Fibroblast of lung (primary cell): Measurements from ENCODE around the gene BECN2. TPM values are rescaled to one million over a fixed set of nuclear protein-coding genes. Genes with fewer than 3 reads are reported as not detected.

Source experiments
- DNase-seq, 2 donors: peaks; one replicate each; pipeline versions ENCODE4 v3.0.0 to v3.0.0-alpha.2; 2010; ENCODE audit warnings: low read depth in 2 of 2
- H2AFZ ChIP-seq: 2 replicates; pipeline ENCODE4 v1.5.1; 2012; ENCODE audit warnings: low read length, control low read depth, inconsistent platforms
- H3K27ac ChIP-seq: 2 replicates; pipeline ENCODE4 v1.5.1; 2011; ENCODE audit warnings: low read length, control low read depth; ENCODE audit not compliant: insufficient read depth
- H3K27me3 ChIP-seq: 2 replicates; pipeline ENCODE4 v1.5.1; 2011; ENCODE audit warnings: mild to moderate bottlenecking, low read length; ENCODE audit not compliant: control insufficient read depth, insufficient read depth
- H3K36me3 ChIP-seq: 2 replicates; pipeline ENCODE4 v1.5.1; 2011; ENCODE audit warnings: low read length; ENCODE audit not compliant: control insufficient read depth, insufficient read depth
- H3K4me1 ChIP-seq: 2 replicates; pipeline ENCODE4 v1.5.1; 2011; ENCODE audit warnings: low read length; ENCODE audit not compliant: control insufficient read depth, insufficient read depth; ENCODE audit errors: extremely low read depth
- H3K4me2 ChIP-seq: 2 replicates; pipeline ENCODE4 v1.5.1; 2011; ENCODE audit warnings: low read length, control low read depth; ENCODE audit not compliant: insufficient read depth; ENCODE audit errors: extremely low read depth
- H3K4me3 ChIP-seq, 4 experiments: fragments of 200-600 bp in 1 of 4; sonication (generic) in 1 of 4; replicated peaks in 1 of 4; 2 replicates each; pipeline ENCODE4 v1.5.1; 2011 to 2016; ENCODE audit warnings: low read length in 4 of 4, low read depth in 3 of 4, mild to moderate bottlenecking in 3 of 4, control low read depth in 2 of 4, inconsistent platforms in 1 of 4, mixed read lengths in 1 of 4; ENCODE audit not compliant: insufficient read depth in 1 of 4; ENCODE audit errors: control extremely low read depth in 1 of 4
- H3K79me2 ChIP-seq: 2 replicates; pipeline ENCODE4 v1.5.1; 2012; ENCODE audit warnings: mild to moderate bottlenecking, low read length, inconsistent platforms; ENCODE audit not compliant: control insufficient read depth, insufficient read depth
- H3K9ac ChIP-seq: 2 replicates; pipeline ENCODE4 v1.5.1; 2011; ENCODE audit warnings: mild to moderate bottlenecking, low read length, control low read depth; ENCODE audit not compliant: insufficient read depth
- H3K9me3 ChIP-seq: 2 replicates; pipeline ENCODE4 v1.5.1; 2012; ENCODE audit warnings: low read depth, low read length; ENCODE audit not compliant: control insufficient read depth, insufficient read depth
- H4K20me1 ChIP-seq: 2 replicates; pipeline ENCODE4 v1.5.1; 2011; ENCODE audit warnings: low read length; ENCODE audit not compliant: control insufficient read depth, insufficient read depth; ENCODE audit errors: extremely low read depth
- EZH2 ChIP-seq: IDR thresholded peaks from 2 replicates; pipeline ENCODE4 v1.5.1; 2012; ENCODE audit warnings: low read length, control low read depth, mild to moderate bottlenecking; ENCODE audit errors: missing control alignments
- polyA minus RNA-seq: library from RNA; depleted of rRNA, polyadenylated mRNA; stranded (reverse); fragments of >200 nt; gene quantifications from 2 replicates; pipeline ENCODE4 v1.2.3, GENCODE V29; 2011; ENCODE audit warnings: low replicate concordance
- polyA plus RNA-seq, 2 donors: library from polyadenylated mRNA; depleted of rRNA in 1 of 2; stranded (reverse) in 1 of 2; unstranded in 1 of 2; fragments of >200 nt; gene quantifications; 2 replicates each; pipeline ENCODE4 v1.2.1, GENCODE V29; 2011 to 2012; ENCODE audit warnings: missing spikeins in 1 of 2
- total RNA-seq: library from RNA; depleted of rRNA; stranded (reverse); fragments of >200 nt; gene quantifications from 2 replicates; pipeline ENCODE4 v1.2.1, GENCODE V29; 2014
- TF ChIP-seq, protein P1 (sequence below), 2 donors: IDR thresholded peaks in 1 of 2; conservative IDR thresholded peaks in 1 of 2; 1 replicate in 1 of 2; 2 replicates in 1 of 2; pipeline ENCODE4 v1.5.1; 2011 to 2012; ENCODE audit warnings: low read length in 2 of 2, control low read depth in 1 of 2, inconsistent platforms in 1 of 2, low read depth in 1 of 2, mild to moderate bottlenecking in 1 of 2

BECN2 gene
- total RNA-seq (not detected in 2 replicates), polyA plus RNA-seq (not detected in 2 replicates), polyA minus RNA-seq (not detected in 2 replicates)
- polyA plus RNA-seq (2012) = not detected in 2 replicates

GRCh38 chr1:241957692-241958494, at the start of gene BECN2:
BECN2 (plus strand) TSS chr1:241957767; CDS start chr1:241957767, 0 bp downstream.
- no peaks in the 10 kb centered on the region for H3K27me3 ChIP-seq
- no peaks in the 10 kb centered on the region for H4K20me1 ChIP-seq
- H3K4me2 ChIP-seq = no peak within 1 kb of the TSS
- H3K79me2 ChIP-seq = no peaks in the 10 kb centered on the region
- H3K36me3 ChIP-seq = no peaks in the 10 kb centered on the region
- TF ChIP-seq, protein P1, sequence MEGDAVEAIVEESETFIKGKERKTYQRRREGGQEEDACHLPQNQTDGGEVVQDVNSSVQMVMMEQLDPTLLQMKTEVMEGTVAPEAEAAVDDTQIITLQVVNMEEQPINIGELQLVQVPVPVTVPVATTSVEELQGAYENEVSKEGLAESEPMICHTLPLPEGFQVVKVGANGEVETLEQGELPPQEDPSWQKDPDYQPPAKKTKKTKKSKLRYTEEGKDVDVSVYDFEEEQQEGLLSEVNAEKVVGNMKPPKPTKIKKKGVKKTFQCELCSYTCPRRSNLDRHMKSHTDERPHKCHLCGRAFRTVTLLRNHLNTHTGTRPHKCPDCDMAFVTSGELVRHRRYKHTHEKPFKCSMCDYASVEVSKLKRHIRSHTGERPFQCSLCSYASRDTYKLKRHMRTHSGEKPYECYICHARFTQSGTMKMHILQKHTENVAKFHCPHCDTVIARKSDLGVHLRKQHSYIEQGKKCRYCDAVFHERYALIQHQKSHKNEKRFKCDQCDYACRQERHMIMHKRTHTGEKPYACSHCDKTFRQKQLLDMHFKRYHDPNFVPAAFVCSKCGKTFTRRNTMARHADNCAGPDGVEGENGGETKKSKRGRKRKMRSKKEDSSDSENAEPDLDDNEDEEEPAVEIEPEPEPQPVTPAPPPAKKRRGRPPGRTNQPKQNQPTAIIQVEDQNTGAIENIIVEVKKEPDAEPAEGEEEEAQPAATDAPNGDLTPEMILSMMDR (conservative IDR thresholded peaks at IDR 0.05 in 1 of 2, IDR thresholded peaks at IDR 0.05 in 1 of 2; ENCODE audit: low read depth in 1 of 2, low read length in 2 of 2) = no peak
- TF ChIP-seq EZH2 = no peak
- no peak for DNase-seq
- no peaks in the 10 kb centered on the region for H3K9me3 ChIP-seq
- no peak within 1 kb of the TSS for H3K27ac ChIP-seq
- H3K4me1 ChIP-seq = no peaks in the 10 kb centered on the region
- H3K9ac ChIP-seq = no peak within 1 kb of the TSS
- H2AFZ ChIP-seq = no peak within 1 kb of the TSS
- no peak within 1 kb of the TSS for H3K4me3 ChIP-seq

- Histone ChIP-seq H3K4me1 (peaks cover 2% of the 10 kb centered on the region), H3K4me3 (no peak overlapping the region), H3K9me3 (no peaks in the 10 kb centered on the region), H3K9ac (no peak overlapping the region), H3K4me2 (no peak overlapping the region), H3K27ac (no peak overlapping the region), H4K20me1 (no peaks in the 10 kb centered on the region), H3K36me3 (no peaks in the 10 kb centered on the region), H3K27me3 (no peaks in the 10 kb centered on the region), H3K79me2 (no peaks in the 10 kb centered on the region), H2AFZ (no peak overlapping the region)
- no peak for DNase-seq
- TF ChIP-seq, protein P1 (conservative IDR thresholded peaks at IDR 0.05 in 1 of 2, IDR thresholded peaks at IDR 0.05 in 1 of 2; ENCODE audit: low read depth in 1 of 2, low read length in 2 of 2) = no peak
- TF ChIP-seq EZH2 = no peak
Measured at GRCh38 chr1:241916196-241916595, 41.4 kb upstream of the BECN2 start.

DNA sequence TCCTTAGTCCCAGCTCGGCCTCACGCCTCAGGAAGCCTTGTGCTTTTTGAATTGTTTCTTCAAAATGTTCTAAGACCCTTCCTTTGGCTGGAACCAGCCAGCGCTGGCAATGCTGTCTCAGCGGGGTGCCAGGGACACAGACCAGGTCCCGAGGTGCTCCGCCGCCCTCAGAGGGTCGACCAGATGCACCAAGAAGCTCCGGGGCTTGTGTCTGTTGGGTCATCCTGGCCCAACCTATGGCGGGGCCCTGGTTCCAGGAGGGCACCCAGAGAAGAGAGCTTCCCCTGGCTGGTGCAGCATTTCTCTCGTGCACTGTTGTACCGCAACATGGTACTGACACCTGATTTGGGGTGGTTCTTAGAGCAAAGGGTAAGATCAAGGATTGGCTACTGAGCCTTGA, 40.1 kb upstream of the BECN2 start:
- H3K4me2 ChIP-seq = no peak overlapping the region
- H3K27ac ChIP-seq = no peak overlapping the region
- H3K9me3 ChIP-seq = no peaks in the 10 kb centered on the region
- H2AFZ ChIP-seq = no peak overlapping the region
- no peak overlapping the region for H3K4me3 ChIP-seq
- H3K36me3 ChIP-seq = no peaks in the 10 kb centered on the region
- no peak for DNase-seq
- no peaks in the 10 kb centered on the region for H3K79me2 ChIP-seq
- H3K4me1 ChIP-seq = peaks cover 2% of the 10 kb centered on the region
- H4K20me1 ChIP-seq = no peaks in the 10 kb centered on the region
- H3K27me3 ChIP-seq = no peaks in the 10 kb centered on the region
- no peak overlapping the region for H3K9ac ChIP-seq
- TF ChIP-seq EZH2 = no peak
- TF ChIP-seq, protein P1 (conservative IDR thresholded peaks at IDR 0.05 in 1 of 2, IDR thresholded peaks at IDR 0.05 in 1 of 2; ENCODE audit: low read depth in 1 of 2, low read length in 2 of 2) = no peak
